Endothelial cell (in vitro differentiated cells): ENCODE measurements around the gene ITPRID2. TPM values are rescaled to one million over a fixed set of nuclear protein-coding genes. Genes with fewer than 3 reads are reported as not detected.

Source experiments
- DNase-seq: peaks from one replicate; pipeline ENCODE4 v3.0.0; 2021; ENCODE audit warnings: low spot score
- H3K27ac Mint-ChIP-seq: one replicate; pipeline ENCODE4 v1.8.0; 2021; ENCODE audit warnings: mixed read lengths, inconsistent platforms; ENCODE audit not compliant: unreplicated experiment
- H3K27me3 Mint-ChIP-seq: one replicate; pipeline ENCODE4 v1.8.0; 2021; ENCODE audit warnings: mild to moderate bottlenecking, moderate library complexity, mixed read lengths, inconsistent platforms; ENCODE audit not compliant: unreplicated experiment
- H3K36me3 Mint-ChIP-seq: one replicate; pipeline ENCODE4 v1.8.0; 2021; ENCODE audit warnings: mild to moderate bottlenecking, low read depth, mixed read lengths, inconsistent platforms; ENCODE audit not compliant: unreplicated experiment
- H3K4me1 Mint-ChIP-seq: one replicate; pipeline ENCODE4 v1.8.0; 2021; ENCODE audit warnings: mild to moderate bottlenecking, mixed read lengths, inconsistent platforms; ENCODE audit not compliant: unreplicated experiment
- H3K4me3 Mint-ChIP-seq: one replicate; pipeline ENCODE4 v1.8.0; 2021; ENCODE audit warnings: mild to moderate bottlenecking, mixed read lengths, inconsistent platforms; ENCODE audit not compliant: unreplicated experiment
- H3K9me3 Mint-ChIP-seq: one replicate; pipeline ENCODE4 v1.8.0; 2021; ENCODE audit warnings: mixed read lengths, inconsistent platforms; ENCODE audit not compliant: unreplicated experiment
- total RNA-seq: library from RNA; stranded (reverse); fragmentation: NEBNext Ultra II Directional; extraction: Animal tissue kit (Norgen Biotek cat#: 25700); gene quantifications from one replicate; pipeline ENCODE4 v1.2.1, GENCODE V29; 2021; ENCODE audit not compliant: unreplicated experiment
- TF ChIP-seq, protein P1 (sequence below): fragments of 200-600 bp; sonication (generic); IDR thresholded peaks from one replicate; pipeline ENCODE4 v1.5.0; 2021; ENCODE audit warnings: antibody characterized with exemption; ENCODE audit not compliant: unreplicated experiment

The ITPRID2 gene
- total RNA-seq, 1 donor from 2014 or later = 76.6 TPM

DNA sequence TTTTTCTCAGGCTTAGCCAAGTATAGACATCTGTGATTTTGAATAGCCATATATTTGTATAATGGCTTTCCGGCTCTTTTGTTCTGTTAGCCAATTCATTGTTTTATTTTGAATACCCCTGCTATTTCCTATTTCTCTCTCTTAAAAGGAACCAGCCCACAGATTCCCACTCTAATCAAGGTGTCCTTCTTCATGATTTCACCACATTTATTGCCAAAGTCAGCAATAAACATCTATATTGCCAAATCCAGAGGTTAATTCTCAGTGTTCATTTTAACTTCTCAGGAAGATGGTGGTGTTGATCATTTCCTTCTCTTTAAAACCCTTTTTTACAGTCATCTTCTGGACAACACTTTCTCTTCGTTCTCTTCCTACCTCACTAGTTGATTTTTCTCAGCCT, 13.1 kb upstream of the ITPRID2 start:
- no peak for DNase-seq
- H3K4me1 Mint-ChIP-seq = no peaks in the 10 kb centered on the region
- TF ChIP-seq, protein P1, sequence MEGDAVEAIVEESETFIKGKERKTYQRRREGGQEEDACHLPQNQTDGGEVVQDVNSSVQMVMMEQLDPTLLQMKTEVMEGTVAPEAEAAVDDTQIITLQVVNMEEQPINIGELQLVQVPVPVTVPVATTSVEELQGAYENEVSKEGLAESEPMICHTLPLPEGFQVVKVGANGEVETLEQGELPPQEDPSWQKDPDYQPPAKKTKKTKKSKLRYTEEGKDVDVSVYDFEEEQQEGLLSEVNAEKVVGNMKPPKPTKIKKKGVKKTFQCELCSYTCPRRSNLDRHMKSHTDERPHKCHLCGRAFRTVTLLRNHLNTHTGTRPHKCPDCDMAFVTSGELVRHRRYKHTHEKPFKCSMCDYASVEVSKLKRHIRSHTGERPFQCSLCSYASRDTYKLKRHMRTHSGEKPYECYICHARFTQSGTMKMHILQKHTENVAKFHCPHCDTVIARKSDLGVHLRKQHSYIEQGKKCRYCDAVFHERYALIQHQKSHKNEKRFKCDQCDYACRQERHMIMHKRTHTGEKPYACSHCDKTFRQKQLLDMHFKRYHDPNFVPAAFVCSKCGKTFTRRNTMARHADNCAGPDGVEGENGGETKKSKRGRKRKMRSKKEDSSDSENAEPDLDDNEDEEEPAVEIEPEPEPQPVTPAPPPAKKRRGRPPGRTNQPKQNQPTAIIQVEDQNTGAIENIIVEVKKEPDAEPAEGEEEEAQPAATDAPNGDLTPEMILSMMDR = no peak
- no peaks in the 10 kb centered on the region for H3K36me3 Mint-ChIP-seq
- H3K4me3 Mint-ChIP-seq = no peak overlapping the region
- no peaks in the 10 kb centered on the region for H3K27me3 Mint-ChIP-seq
- H3K27ac Mint-ChIP-seq = no peak overlapping the region
- H3K9me3 Mint-ChIP-seq = no peaks in the 10 kb centered on the region

DNA sequence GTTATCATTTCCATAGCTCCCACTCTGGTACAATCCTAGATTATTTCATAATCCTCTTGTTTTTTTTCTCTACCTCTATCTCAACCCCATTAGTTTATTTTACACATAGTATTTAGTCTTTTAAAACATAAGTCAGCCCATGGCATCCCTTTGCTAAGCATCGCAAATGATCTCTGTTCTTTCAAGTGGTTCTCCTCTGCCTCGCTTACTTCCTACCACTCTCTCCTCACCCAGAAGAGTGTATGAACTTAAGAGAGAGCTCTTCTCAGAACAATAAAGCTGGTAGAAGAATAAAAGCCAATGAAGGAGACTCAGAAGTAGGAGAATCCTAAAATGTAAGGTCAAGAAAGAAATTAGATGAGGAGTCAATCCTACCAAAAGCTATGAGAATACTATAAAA, 12.2 kb upstream of the ITPRID2 start:
- Mint-ChIP-seq H3K27ac (no peak overlapping the region), H3K27me3 (no peaks in the 10 kb centered on the region), H3K36me3 (no peaks in the 10 kb centered on the region), H3K9me3 (no peaks in the 10 kb centered on the region), H3K4me1 (no peaks in the 10 kb centered on the region), H3K4me3 (no peak overlapping the region)
- no peak for DNase-seq
- TF ChIP-seq, protein P1 = no peak

DNA sequence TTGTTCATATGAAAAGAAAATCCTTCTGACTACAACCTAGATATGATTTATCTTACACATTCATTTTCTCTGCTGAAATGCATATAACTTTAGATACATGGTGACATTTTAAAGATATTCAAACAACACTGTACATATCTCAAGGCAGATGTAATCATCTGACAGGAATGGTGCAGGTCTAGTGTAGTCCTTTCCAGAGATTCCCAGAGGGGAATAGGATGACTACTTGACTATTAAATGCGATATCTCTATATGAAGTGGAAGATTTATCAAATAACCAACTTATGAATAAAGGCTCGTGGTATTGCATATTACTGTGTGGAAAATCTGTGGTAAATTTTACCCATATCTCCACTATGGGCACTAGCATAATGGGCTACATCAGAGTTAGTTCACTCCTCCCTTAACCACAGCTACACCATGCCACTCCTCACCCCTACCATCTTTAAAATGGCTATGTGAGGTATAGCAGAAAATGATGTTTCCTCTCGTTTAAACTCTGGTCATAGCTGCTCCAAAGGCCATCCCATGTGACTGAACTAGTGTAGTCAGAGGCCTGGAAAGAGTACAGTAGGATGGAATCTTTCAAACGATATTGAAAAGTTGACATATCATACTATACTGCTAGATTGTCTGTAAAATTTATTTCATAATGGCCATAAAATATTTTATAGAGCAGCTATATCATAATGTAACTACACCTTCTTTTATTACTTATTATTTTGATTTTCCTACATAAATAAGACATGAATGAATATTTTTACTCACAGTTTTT, 9.1 kb upstream of the ITPRID2 start:
- no peaks in the 10 kb centered on the region for H3K27me3 Mint-ChIP-seq
- no peak overlapping the region for H3K27ac Mint-ChIP-seq
- H3K4me3 Mint-ChIP-seq = no peak overlapping the region

DNA sequence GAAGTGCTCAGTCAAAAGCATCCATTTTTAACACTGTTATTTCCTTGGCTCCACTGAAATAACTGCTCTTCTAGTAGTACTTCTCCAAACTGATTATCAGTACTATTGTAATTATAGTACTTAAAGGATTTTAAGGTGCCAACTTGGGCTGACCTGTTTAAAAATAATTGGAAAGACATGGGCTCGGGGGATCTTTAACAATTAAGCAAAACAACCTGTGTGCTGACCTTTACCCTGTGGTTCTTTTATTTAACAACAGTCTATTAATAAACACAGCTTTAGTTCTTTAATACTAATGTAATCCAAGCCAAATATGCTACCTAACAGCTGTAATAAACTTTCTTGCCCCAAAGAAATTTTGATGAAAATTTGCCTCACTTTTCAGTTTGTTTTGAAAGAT, 6.9 kb upstream of the ITPRID2 start:
- TF ChIP-seq, protein P1 = no peak
- no peaks in the 10 kb centered on the region for H3K9me3 Mint-ChIP-seq
- no peak overlapping the region for H3K4me3 Mint-ChIP-seq
- H3K27me3 Mint-ChIP-seq = no peaks in the 10 kb centered on the region
- H3K27ac Mint-ChIP-seq = no peak overlapping the region
- peaks cover 6% of the 10 kb centered on the region for H3K4me1 Mint-ChIP-seq
- no peak for DNase-seq
- H3K36me3 Mint-ChIP-seq = no peaks in the 10 kb centered on the region

More for the DNA sequence above, 9.1 kb upstream of the ITPRID2 start:
- H3K9me3 Mint-ChIP-seq = no peaks in the 10 kb centered on the region
- no peaks in the 10 kb centered on the region for H3K36me3 Mint-ChIP-seq
- peaks cover 6% of the 10 kb centered on the region for H3K4me1 Mint-ChIP-seq
- TF ChIP-seq, protein P1 = no peak
- no peak for DNase-seq

DNA sequence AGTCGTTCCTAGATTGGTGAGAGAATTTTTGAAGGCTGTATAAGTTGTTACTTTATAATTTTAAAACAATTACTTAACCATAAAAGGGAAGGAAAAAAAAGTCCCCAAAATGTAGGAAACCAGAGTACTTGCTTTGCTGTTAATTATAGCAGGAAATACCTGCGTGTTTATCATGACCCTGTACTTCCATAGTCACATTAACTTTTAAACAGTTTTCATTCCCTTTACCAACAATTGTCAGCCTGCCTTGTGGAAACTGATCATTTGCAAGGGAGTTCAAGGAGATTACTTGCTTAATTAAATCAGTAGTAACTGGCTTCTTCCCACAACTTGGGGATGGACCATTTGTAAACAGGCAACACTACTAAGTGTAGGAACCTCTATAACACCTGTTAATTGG, 6.4 kb upstream of the ITPRID2 start:
- no peaks in the 10 kb centered on the region for H3K36me3 Mint-ChIP-seq
- TF ChIP-seq, protein P1 = no peak
- no peak for DNase-seq
- H3K4me1 Mint-ChIP-seq = peaks cover 6% of the 10 kb centered on the region
- H3K27me3 Mint-ChIP-seq = peaks cover 1% of the 10 kb centered on the region
- H3K27ac Mint-ChIP-seq = no peak overlapping the region
- no peaks in the 10 kb centered on the region for H3K9me3 Mint-ChIP-seq
- H3K4me3 Mint-ChIP-seq = no peak overlapping the region
